Hematopoietic multipotent progenitor cell treated with erythropoietin and hydrocortisone succinate and interleukin-3 and kit ligand, for 6 days (in vitro differentiated cells): Measurements from ENCODE around the gene PANX1.

ENCODE experiments used
- DNase-seq: peaks from one replicate; pipeline ENCODE4 v3.0.0-alpha.2; 2015

PANX1 gene

DNA sequence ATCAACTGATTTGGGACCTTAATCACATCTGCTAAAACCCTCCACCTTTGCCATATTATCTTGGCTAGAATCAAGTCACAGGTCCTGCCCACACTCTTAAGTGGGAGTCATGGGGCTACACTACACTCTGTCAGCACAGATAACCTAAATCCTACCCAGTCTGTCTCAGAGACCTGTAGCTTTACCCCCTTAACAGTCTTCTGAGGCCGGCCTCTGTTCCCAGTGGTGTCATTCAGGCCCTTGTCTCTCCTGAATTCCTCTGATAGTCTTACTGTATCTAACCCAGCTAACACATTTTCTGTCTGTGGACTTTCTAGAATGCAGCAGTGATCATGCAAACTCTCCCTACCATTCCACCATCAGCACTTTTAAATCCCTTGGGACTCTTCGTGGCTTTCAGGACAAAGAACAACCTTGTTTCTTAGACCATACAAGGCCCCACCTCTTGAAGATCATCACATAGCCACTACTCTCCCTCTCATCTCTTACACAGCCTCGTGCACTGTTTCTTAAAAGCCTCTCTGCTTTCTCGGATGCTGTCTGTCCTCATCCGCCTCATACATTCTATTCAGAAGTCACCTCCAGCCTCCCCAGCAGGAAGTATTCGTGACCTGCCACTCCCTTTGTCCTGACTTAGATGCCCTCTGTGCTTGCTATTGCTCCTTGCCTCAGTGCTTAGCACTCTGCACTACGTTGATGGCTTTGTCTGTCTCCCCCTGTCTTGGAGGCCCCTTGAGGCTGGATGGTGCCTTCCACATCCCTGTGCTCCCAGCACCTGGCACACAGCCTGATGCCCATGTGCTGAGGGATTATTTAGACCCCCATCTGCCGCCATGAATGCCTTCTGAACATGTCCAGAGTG, 57.9 kb downstream of the PANX1 start:
- DNase-seq = no peak

DNA sequence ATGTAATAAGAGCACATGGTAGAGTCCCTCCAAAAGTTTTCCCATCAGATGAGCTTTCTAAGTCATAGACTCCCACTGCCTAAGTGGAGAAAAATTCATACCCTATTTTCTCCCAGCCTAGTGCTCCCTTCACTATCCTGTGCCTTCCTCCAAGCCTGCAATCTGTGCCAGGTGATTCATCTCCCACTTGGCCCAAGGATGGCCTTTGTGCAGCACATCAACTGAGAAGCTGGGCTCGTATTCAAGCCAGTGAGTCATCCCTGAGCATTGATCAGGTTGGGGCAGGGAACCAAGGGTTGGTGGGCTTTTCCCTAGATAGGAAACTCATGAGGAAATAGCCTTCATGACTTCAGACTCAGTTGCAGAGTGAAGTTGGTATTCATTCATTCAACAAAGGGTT, 64.6 kb downstream of the PANX1 start:
- DNase-seq = no peak

DNA sequence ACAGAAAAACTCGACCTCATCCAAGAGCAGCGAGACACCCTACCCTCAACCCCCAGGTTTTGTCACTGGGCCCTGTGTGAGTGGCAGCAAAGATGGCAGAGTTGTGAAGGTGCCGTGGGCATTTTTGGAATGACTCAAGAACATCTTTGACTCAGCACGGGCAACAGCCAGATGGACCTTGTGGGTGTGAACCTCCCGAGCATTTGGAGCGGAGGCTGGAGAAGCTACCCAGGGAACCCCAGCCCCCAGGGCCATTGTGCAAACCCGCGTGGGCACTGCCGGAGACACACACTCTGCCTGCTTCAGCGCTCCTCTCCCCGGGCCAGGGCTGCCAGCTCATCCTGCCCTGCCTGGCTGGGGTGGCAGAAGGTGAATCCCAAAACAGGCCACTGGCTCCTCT, 66.1 kb downstream of the PANX1 start:
- DNase-seq = no peak

DNA sequence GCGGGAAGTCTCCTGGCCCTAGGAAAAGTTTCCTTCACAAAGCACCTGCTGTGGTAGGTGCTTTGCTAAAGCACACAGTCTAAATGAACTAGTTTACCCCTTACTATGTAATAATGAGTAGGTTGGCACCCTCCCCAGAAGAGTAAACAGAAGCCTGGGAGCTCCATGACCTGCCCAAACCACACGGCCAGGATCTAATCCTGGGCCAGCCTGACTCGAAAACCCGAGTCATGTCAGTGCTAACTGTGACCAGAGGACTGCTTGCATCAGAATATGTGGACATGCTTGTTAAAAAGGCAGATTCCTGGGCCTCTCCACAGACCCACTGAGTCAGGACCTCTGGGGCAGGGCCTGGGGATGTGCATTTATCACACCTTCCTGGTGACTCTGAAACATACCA, 67.7 kb downstream of the PANX1 start:
- no peak for DNase-seq

DNA sequence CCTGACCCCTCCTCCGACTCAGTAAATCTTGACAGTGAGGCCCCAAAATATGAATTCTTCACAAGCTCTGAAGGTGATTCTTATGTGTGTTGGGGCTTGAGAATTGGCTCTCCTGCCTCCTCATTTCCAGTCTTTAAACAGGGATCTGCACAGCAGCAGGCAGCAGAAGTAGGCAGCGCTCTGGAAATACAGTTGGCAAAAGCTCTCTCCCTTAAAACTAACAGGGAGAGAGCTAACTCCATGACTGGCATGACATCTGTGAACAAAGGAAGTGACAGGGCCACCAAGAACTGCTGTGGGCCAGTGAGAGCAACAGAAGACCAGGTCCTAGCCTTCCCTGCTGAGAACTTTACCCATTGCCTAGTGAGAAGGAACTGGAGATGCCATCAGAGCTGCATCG, 70.1 kb downstream of the PANX1 start:
- DNase-seq = no peak

DNA sequence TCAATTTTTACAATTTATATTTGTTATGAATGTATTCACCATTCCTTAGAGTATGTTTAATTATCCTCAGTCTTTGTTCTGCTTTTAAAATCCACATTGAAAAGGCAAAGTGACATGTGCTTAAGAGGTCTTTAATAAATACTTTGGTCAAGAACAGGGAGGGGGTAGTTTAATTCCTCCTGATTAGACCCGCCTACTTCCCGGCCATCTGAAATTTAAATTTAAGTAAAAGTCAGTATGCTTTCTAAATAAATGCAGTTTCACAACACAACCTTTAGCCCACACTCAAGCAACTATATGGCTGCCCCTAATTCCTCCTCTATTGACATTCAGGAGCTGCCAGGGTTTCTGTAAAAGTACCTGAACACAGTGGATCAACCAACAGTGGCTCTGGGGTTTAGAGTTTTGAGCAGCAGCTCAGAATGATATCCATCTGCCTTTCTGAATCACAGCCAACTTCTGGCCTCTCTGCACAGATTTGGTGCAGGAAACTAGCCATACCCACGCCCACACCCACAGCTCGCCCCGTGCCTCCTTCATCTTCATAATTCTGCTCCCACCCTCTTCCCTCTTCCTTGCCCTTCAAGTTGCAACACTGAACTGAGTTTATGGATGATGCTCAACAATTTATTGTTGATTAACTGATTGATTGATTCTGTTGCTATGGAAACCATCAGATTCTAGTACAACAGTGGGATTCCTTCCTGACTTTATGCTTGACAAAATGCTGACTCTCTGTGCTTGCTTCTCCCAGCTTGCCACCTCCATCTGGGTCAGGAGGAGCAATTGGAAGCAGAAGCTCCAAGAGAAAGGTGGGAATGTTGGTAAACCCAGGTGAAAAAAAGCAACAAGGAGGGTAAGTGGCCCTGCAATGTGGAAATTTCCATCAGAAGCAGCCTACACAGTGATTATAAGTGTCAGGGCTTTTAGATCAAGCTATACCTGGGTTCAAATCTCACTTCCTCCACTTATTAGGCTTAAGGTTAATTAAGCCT, 70.8 kb downstream of the PANX1 start:
- DNase-seq = no peak

DNA sequence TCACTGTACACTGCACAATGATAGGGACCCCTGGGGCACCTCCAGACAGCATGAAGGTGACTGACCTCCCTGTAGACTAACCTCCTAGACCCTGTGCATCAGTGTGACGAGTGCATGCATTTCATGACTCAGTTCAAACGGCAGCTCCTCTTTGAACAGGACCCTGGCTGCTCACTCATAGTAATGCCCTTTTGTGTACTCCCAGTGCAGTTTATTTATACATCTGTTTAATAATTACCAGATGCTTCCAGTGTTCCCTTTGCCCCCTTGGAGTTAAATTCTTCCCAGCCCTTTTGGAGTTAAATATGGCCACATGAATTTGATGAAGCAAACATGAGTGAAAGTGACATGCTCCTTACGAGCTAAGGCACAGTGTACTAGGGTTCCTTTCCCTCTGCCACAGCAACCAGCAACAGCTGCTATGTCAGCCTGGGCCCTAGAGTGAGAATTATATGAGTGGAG, 72.4 kb downstream of the PANX1 start:
- DNase-seq = no peak

DNA sequence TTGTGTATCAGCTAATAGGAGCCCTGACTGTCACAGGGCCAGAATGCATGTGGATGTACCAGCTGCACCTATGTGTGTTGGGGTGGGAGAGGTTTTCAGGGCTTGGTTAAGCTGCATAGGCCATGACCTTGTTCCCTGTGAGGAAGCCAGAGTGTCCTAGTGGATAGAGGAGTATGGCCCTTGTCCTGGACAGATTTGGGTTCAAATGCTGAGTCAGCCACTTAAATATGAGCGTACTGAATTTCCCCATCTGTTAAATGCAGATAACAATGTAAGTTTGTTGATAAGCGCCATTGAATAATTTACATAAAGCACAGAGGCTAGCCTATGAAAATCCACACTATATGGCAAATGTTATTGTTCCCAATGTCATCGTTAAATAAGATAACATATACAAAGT, 74.4 kb downstream of the PANX1 start:
- DNase-seq = no peak

DNA sequence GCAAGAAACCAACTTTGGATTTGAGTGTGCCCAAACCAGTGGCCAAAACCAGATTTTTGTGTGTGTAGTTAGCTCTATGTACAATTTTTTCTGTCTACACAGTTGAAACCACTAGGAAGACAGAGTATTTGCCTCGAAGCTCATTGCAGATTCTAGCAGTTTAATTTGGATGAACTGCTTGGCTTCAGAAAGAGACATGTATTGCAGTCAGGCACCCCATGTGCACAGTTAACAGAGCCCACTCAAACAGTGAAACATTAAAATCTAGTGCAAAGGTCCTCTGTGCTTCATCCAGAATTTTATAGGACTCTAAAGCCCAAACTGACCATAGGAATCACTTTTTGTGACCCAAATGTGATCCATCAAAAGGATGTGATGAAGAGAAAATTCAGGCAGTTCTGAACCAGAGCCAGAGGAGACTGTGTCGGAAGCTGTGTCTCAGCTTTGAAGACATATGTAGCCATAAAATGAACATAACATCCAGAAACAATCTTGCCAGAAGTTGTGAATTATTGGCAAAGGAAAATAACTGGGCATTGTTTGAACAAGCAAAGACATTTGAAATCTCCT, 82.7 kb downstream of the PANX1 start:
- DNase-seq = no peak

DNA sequence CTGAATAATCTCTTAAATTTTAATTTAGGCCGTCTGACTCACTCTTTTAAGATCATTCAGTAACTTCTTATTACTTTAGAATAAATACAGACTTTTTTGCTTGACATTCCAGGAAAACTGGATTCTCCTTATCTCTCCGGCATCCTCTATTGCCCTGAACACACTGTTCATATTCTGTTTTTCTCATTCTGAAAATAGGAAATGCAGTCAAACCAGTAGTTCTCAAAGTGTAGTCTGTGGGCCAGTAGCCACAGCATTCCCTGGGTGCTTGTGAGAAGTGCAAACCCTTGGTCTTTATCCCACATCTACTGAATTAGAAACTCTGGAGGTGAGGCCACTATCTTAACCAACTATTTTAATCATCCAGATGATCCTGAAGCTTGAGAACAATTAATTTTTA, 84.3 kb downstream of the PANX1 start:
- no peak for DNase-seq

DNA sequence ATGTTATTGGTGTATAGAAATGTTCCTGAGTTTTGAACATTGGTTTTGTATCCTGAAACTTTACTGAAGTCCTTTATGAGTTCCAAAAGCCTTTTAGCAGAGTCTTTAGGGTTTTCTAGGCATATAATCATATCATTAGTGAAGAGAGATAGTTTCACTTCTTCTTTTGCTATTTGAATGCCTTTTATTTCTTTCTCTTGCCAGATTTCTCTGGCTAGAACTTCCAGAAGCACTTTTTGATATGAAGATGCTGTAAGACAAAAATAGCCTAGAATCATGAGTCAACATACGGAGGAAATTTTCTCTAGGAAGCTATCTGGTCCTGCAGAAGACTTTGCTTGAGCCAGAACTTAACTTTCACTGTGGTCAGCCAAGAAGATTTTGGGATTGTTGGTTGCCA, 89.1 kb downstream of the PANX1 start:
- no peak for DNase-seq

DNA sequence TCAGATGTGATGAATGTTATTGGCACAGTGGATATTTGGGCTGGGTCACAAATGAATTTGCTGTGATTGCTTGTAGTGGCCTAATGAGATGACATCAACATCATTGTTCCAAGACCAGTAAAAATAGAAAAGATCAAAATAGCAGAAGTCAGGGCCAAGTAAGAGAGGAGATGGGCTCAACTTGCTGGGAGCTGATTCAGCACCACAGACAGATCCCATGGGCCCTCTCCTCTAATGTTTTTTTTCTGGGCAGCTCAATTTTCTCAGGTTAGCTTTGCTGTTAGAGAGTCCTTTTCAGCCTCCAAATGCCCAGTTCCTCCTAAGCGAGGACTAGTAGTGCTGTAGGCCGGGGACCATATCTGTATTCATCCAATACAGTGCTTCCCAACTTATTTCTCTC, 89.7 kb downstream of the PANX1 start:
- no peak for DNase-seq

DNA sequence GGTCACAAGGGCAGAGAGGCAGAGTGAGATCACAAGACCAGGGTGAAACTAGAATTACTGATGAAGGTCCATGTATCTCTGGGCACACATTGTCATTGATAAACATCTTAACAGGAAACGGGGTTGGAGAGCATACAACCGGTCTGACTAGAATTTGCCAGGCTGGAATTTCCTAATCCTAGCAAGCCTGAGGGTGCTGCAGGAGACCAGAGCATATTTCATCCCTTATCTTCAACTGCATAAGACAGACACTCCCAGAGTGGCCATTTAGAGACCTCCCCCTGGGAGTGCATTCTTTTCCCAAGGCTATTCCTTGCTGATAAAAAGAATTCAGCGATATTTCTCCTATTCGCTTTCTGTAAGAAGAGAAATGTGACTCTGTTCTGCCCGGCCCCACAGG, 91.1 kb downstream of the PANX1 start:
- no peak for DNase-seq

DNA sequence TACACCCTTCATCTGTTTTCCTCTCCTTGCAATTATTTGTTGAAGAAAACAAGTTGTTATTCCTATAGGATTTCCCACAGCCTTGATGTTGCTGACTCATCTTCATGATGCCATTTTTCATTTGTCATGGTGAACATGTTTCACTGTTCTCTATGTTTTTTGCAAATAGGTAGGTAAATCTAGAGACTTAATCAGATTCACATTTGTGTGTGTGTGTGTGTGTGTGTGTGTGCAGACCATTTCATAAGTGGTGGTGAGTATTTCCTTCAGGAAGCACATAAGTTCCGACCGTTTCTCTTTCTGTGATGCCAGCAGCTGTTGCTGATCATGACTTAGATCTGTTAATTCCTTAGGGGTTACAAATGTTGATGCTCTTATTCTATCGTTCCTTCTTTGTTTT, 95.4 kb downstream of the PANX1 start:
- DNase-seq = no peak
